ENCODE measurements around the gene KPNA3. TPM values are rescaled to one million over a fixed set of nuclear protein-coding genes. Genes with fewer than 3 reads are reported as not detected.

KPNA3 gene
- total RNA-seq, 1 experiment from 2014 or later, result 49.7 TPM

- Mint-ChIP-seq H3K9me3 (peaks cover 8% of the 10 kb centered on the region in 2 experiments; a peak in 4 of 5 replicates), H3K4me1 (peaks cover 8 to 11% of the 10 kb centered on the region in 2 experiments), H3K4me3 (no peak overlapping the region), H3K36me3 (ENCODE audit: insufficient read depth in 1 of 3, low read depth in 3 of 3) (peaks cover 27 to 52% (median 49%) of the 10 kb centered on the region in 3 experiments), H3K27ac (no peak overlapping the region), H3K27me3 (ENCODE audit: low read depth) (no peaks in the 10 kb centered on the region)
- Histone ChIP-seq H3K56ac (ENCODE audit: insufficient read length, low read depth, low read length) (no peak overlapping the region), H3K23ac (ENCODE audit: insufficient read length, low read depth, low read length) (no peak overlapping the region), H3K79me1 (ENCODE audit: insufficient read depth, low read depth, low read length, poor library complexity, severe bottlenecking) (no peaks in the 10 kb centered on the region), H2AK5ac (ENCODE audit: insufficient read length, low read length) (no peak overlapping the region), H2BK12ac (ENCODE audit: insufficient read length, low read depth, low read length) (no peak overlapping the region), H4K5ac (ENCODE audit: insufficient read length, low read depth, low read length) (no peak overlapping the region), H3K4me2 (ENCODE audit: insufficient read depth, insufficient read length, low read length) (no peak overlapping the region), H2AFZ (ENCODE audit: low read length) (no peak overlapping the region), H2BK120ac (ENCODE audit: low read depth, low read length, poor library complexity, severe bottlenecking) (no peak overlapping the region), H4K91ac (ENCODE audit: insufficient read length, low read depth, low read length) (no peak overlapping the region), H2BK15ac (ENCODE audit: low read depth, low read length) (no peak overlapping the region), H3K4me1 (ENCODE audit: insufficient read depth, low read length) (no peaks in the 10 kb centered on the region), H3K9ac (ENCODE audit: extremely low read depth, insufficient read length, low read length) (no peak overlapping the region), H3K27me3 (ENCODE audit: insufficient read depth, low read length) (no peaks in the 10 kb centered on the region), H3T11ph (ENCODE audit: low read length) (no peak overlapping the region), H3K79me2 (ENCODE audit: insufficient read depth, low read length) (no peaks in the 10 kb centered on the region), H3K14ac (ENCODE audit: insufficient read depth, low read length) (no peak overlapping the region), H4K8ac (replicated peaks; ENCODE audit: insufficient read length, low read depth, low read length) (no peak overlapping the region), H2BK5ac (ENCODE audit: insufficient read length, low read length) (no peak overlapping the region), H3K9me3 (ENCODE audit: control insufficient read depth, low read depth, low read length) (no peaks in the 10 kb centered on the region), H2BK20ac (ENCODE audit: low read depth, low read length, poor library complexity, severe bottlenecking) (no peak overlapping the region), H3K18ac (ENCODE audit: insufficient read length, low read depth, low read length) (no peak overlapping the region), H3K4ac (ENCODE audit: low read depth, low read length) (no peak overlapping the region), H4K20me1 (ENCODE audit: control insufficient read depth, insufficient read depth, insufficient read length) (no peaks in the 10 kb centered on the region), H3K23me2 (ENCODE audit: insufficient read length, low read depth, low read length, poor library complexity, severe bottlenecking) (no peaks in the 10 kb centered on the region), H3K27ac (ENCODE audit: insufficient read length, low read depth, low read length) (no peak overlapping the region)
- no CpG with 5 or more reads among the region's 1 CpG for WGBS (ENCODE audit: extremely low coverage, insufficient read length, low lambda C conversion rate)
- TF ChIP-seq, protein P1, sequence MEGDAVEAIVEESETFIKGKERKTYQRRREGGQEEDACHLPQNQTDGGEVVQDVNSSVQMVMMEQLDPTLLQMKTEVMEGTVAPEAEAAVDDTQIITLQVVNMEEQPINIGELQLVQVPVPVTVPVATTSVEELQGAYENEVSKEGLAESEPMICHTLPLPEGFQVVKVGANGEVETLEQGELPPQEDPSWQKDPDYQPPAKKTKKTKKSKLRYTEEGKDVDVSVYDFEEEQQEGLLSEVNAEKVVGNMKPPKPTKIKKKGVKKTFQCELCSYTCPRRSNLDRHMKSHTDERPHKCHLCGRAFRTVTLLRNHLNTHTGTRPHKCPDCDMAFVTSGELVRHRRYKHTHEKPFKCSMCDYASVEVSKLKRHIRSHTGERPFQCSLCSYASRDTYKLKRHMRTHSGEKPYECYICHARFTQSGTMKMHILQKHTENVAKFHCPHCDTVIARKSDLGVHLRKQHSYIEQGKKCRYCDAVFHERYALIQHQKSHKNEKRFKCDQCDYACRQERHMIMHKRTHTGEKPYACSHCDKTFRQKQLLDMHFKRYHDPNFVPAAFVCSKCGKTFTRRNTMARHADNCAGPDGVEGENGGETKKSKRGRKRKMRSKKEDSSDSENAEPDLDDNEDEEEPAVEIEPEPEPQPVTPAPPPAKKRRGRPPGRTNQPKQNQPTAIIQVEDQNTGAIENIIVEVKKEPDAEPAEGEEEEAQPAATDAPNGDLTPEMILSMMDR (conservative IDR thresholded peaks at IDR 0.05), result no peak
- no peak for DNase-seq
These were observed 77.7 kb downstream of the KPNA3 start for GRCh38 chr13:49714757-49715156.
